IPS-18c (cell line): ENCODE data around the gene EVX2.

ENCODE experiments used
- H3K4me3 ChIP-seq: 2 replicates; pipeline ENCODE4 v1.7.0; 2013; ENCODE audit warnings: low read depth, mild to moderate bottlenecking, low read length, moderate library complexity; ENCODE audit not compliant: insufficient read depth
- H3K9me3 ChIP-seq: one replicate; pipeline ENCODE4 v1.6.1; 2013; ENCODE audit warnings: mild to moderate bottlenecking, low read length, moderate library complexity; ENCODE audit not compliant: control insufficient read depth, insufficient read depth

The EVX2 gene

GRCh38 chr2:176101216-176101830 is 17.6 kb upstream of the EVX2 start:
- Histone ChIP-seq H3K9me3 (peaks cover 2% of the 10 kb centered on the region), H3K4me3 (no peak overlapping the region)

- Histone ChIP-seq H3K4me3 (no peak overlapping the region), H3K9me3 (peaks cover 2% of the 10 kb centered on the region)
Measured at GRCh38 chr2:176100547-176101140, 16.9 kb upstream of the EVX2 start.

GRCh38 chr2:176099728-176100546 is 16.2 kb upstream of the EVX2 start, which contains the start of gene HOXD12:
Gene HOXD12 (plus strand): TSS chr2:176099795. CDS start chr2:176099802, 7 bp downstream.
- Histone ChIP-seq H3K4me3 (peak within 1 kb of the TSS; percentile 20; the same call in 1 of the 2 replicates), H3K9me3 (peaks cover 2% of the 10 kb centered on the region)

GRCh38 chr2:176099159-176099727 is 15.5 kb upstream of the EVX2 start:
- H3K9me3 ChIP-seq: peaks cover 2% of the 10 kb centered on the region
- no peak overlapping the region for H3K4me3 ChIP-seq

- Histone ChIP-seq H3K4me3 (no peak overlapping the region), H3K9me3 (peaks cover 5% of the 10 kb centered on the region)
Measured at GRCh38 chr2:176098366-176099158, 14.8 kb upstream of the EVX2 start.

- H3K4me3 ChIP-seq: no peak overlapping the region; the same call in 1 of the 2 replicates
- H3K9me3 ChIP-seq: peaks cover 7% of the 10 kb centered on the region
Measured at GRCh38 chr2:176097820-176098365, 14.1 kb upstream of the EVX2 start.

- peaks cover 7% of the 10 kb centered on the region for H3K9me3 ChIP-seq
- peak overlapping the region; percentile 22 for H3K4me3 ChIP-seq
Measured at GRCh38 chr2:176096986-176097819, 13.4 kb upstream of the EVX2 start.

- peaks cover 7% of the 10 kb centered on the region for H3K9me3 ChIP-seq
- H3K4me3 ChIP-seq: peak overlapping the region; percentile 22
Measured at GRCh38 chr2:176096243-176096985, 12.7 kb upstream of the EVX2 start.

- no peak overlapping the region for H3K4me3 ChIP-seq
Measured at GRCh38 chr2:176095421-176095820, 11.7 kb upstream of the EVX2 start.

GRCh38 chr2:176094349-176094748 is 10.6 kb upstream of the EVX2 start:
- H3K9me3 ChIP-seq: peaks cover 4% of the 10 kb centered on the region
- H3K4me3 ChIP-seq: no peak overlapping the region

More at GRCh38 chr2:176095421-176095820, 11.7 kb upstream of the EVX2 start:
- peaks cover 7% of the 10 kb centered on the region for H3K9me3 ChIP-seq

GRCh38 chr2:176093898-176094249 is 10.1 kb upstream of the EVX2 start:
- Histone ChIP-seq H3K4me3 (no peak overlapping the region), H3K9me3 (peaks cover 4% of the 10 kb centered on the region)

GRCh38 chr2:176093145-176093897 is 9.6 kb upstream of the EVX2 start:
- H3K9me3 ChIP-seq: peaks cover 4% of the 10 kb centered on the region
- peak overlapping the region; percentile 24; the same call in 1 of the 2 replicates for H3K4me3 ChIP-seq

- H3K4me3 ChIP-seq: peak within 1 kb of the TSS; percentile 24; the same call in 1 of the 2 replicates
- peaks cover 4% of the 10 kb centered on the region for H3K9me3 ChIP-seq
Measured at GRCh38 chr2:176092270-176093144, 8.7 kb upstream of the EVX2 start, which contains the start of gene HOXD13. Gene HOXD13 (plus strand): TSS chr2:176092721. CDS start chr2:176092891, 170 bp downstream.
